Middle frontal gyrus (tissue), 1 donor: Measurements from ENCODE around the gene TMEFF2.
"Not testable (repeated sequence)": the region's sequence is repeated elsewhere in the genome, so short reads cannot be mapped to it uniquely, and the experiment has no call there.

Source experiments
- DNase-seq: peaks from one replicate; pipeline ENCODE4 v3.0.0-alpha.2; 2015; ENCODE audit warnings: low spot score; ENCODE audit errors: extremely low spot score

Gene TMEFF2

GRCh38 chr2:191935247-191935646 is 259.5 kb downstream of the TMEFF2 start:
- peak; percentile 45 for DNase-seq

GRCh38 chr2:191933307-191934105 is 261.2 kb downstream of the TMEFF2 start:
- DNase-seq, result no peak

- no peak for DNase-seq
Observed at GRCh38 chr2:191932286-191932685, 262.4 kb downstream of the TMEFF2 start.

- DNase-seq, result no peak
Observed at GRCh38 chr2:191931329-191931728, 263.4 kb downstream of the TMEFF2 start.

- no peak for DNase-seq
Observed at GRCh38 chr2:191930205-191930604, 264.5 kb downstream of the TMEFF2 start.

- DNase-seq, result no peak
Observed at GRCh38 chr2:191929288-191929687, 265.4 kb downstream of the TMEFF2 start.

GRCh38 chr2:191927991-191928390 is 266.7 kb downstream of the TMEFF2 start:
- no peak for DNase-seq

- no peak for DNase-seq
Observed at GRCh38 chr2:191927319-191927867, 267.3 kb downstream of the TMEFF2 start.

GRCh38 chr2:191926671-191927070 is 268.1 kb downstream of the TMEFF2 start:
- no peak for DNase-seq

GRCh38 chr2:191923652-191923997 is 271.1 kb downstream of the TMEFF2 start:
- no peak for DNase-seq

GRCh38 chr2:191922736-191923651 is 271.7 kb downstream of the TMEFF2 start:
- DNase-seq, result no peak

GRCh38 chr2:191921650-191922049 is 273.1 kb downstream of the TMEFF2 start:
- DNase-seq, result not testable (repeated sequence)

GRCh38 chr2:191920502-191920901 is 274.2 kb downstream of the TMEFF2 start:
- no peak for DNase-seq

GRCh38 chr2:191917967-191918651 is 276.6 kb downstream of the TMEFF2 start:
- DNase-seq, result no peak

- no peak for DNase-seq
Observed at GRCh38 chr2:191917430-191917881, 277.3 kb downstream of the TMEFF2 start.

GRCh38 chr2:191916826-191917225 is 277.9 kb downstream of the TMEFF2 start:
- DNase-seq, result no peak

- no peak for DNase-seq
Observed at GRCh38 chr2:191915750-191916149, 279.0 kb downstream of the TMEFF2 start.

GRCh38 chr2:191913796-191914195 is 280.9 kb downstream of the TMEFF2 start:
- no peak for DNase-seq

- DNase-seq, result no peak
Observed at GRCh38 chr2:191912764-191913163, 282.0 kb downstream of the TMEFF2 start.

GRCh38 chr2:191910518-191910917 is 284.2 kb downstream of the TMEFF2 start:
- DNase-seq, result no peak

GRCh38 chr2:191908874-191909273 is 285.9 kb downstream of the TMEFF2 start:
- DNase-seq, result no peak
